ENCODE data around the gene VDAC2. TPM values are rescaled to one million over a fixed set of nuclear protein-coding genes. Genes with fewer than 3 reads are reported as not detected.

Gene VDAC2
- polyA plus RNA-seq, 1 donor from 2014 or later = 291 TPM

GRCh38 chr10:75180592-75180991 lies 30.0 kb upstream of the VDAC2 start:
- Histone ChIP-seq H3K36me3 (ENCODE audit: insufficient read depth, low read length) (no peaks in the 10 kb centered on the region), H3K27ac (ENCODE audit: low read length) (no peak overlapping the region)

GRCh38 chr10:75181073-75181472 lies 29.5 kb upstream of the VDAC2 start:
- H3K4me3 ChIP-seq (ENCODE audit: low read length) = no peak overlapping the region
- no peaks in the 10 kb centered on the region for H3K79me2 ChIP-seq (replicated peaks; ENCODE audit: insufficient read depth, low read length)
- H3K27me3 ChIP-seq (ENCODE audit: insufficient read depth, low read depth, low read length) = no peaks in the 10 kb centered on the region
- no peak overlapping the region for H3K27ac ChIP-seq (ENCODE audit: low read length)
- H3K9me3 ChIP-seq (ENCODE audit: low read length) = no peaks in the 10 kb centered on the region
- H3K9ac ChIP-seq (ENCODE audit: low read length) = no peak overlapping the region
- no peak overlapping the region for H2AFZ ChIP-seq (ENCODE audit: low read depth, low read length)
- no peaks in the 10 kb centered on the region for H3K9me2 ChIP-seq (ENCODE audit: insufficient read depth, low read length)
- H3F3A ChIP-seq (ENCODE audit: insufficient read depth, low read length, poor library complexity, severe bottlenecking) = no peaks in the 10 kb centered on the region
- H3K36me3 ChIP-seq (ENCODE audit: insufficient read depth, low read length) = no peaks in the 10 kb centered on the region
- H3K4me2 ChIP-seq (ENCODE audit: low read length) = no peak overlapping the region
- H4K20me1 ChIP-seq (ENCODE audit: insufficient read depth) = no peaks in the 10 kb centered on the region
- TF ChIP-seq POLR2AphosphoS5 (IDR thresholded peaks at IDR 0.05) (no peak), TAF1 (IDR thresholded peaks at IDR 0.05; ENCODE audit: low read depth) (no peak), RAD21 (conservative IDR thresholded peaks at IDR 0.05) (no peak), EP300 (conservative IDR thresholded peaks at IDR 0.05; ENCODE audit: poor library complexity, severe bottlenecking) (no peak), REST (IDR thresholded peaks at IDR 0.05; ENCODE audit: borderline replicate concordance) (no peak), MXI1 (conservative IDR thresholded peaks at IDR 0.05; ENCODE audit: poor library complexity, severe bottlenecking) (no peak), EZH2 (IDR thresholded peaks at IDR 0.05; ENCODE audit: borderline replicate concordance, insufficient read depth, low read length, poor library complexity, severe bottlenecking) (no peak)
- TF ChIP-seq, protein P1, sequence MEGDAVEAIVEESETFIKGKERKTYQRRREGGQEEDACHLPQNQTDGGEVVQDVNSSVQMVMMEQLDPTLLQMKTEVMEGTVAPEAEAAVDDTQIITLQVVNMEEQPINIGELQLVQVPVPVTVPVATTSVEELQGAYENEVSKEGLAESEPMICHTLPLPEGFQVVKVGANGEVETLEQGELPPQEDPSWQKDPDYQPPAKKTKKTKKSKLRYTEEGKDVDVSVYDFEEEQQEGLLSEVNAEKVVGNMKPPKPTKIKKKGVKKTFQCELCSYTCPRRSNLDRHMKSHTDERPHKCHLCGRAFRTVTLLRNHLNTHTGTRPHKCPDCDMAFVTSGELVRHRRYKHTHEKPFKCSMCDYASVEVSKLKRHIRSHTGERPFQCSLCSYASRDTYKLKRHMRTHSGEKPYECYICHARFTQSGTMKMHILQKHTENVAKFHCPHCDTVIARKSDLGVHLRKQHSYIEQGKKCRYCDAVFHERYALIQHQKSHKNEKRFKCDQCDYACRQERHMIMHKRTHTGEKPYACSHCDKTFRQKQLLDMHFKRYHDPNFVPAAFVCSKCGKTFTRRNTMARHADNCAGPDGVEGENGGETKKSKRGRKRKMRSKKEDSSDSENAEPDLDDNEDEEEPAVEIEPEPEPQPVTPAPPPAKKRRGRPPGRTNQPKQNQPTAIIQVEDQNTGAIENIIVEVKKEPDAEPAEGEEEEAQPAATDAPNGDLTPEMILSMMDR (IDR thresholded peaks at IDR 0.05; ENCODE audit: poor library complexity, severe bottlenecking) = no peak

More at GRCh38 chr10:75180592-75180991, 30.0 kb upstream of the VDAC2 start:
- Histone ChIP-seq H4K20me1 (ENCODE audit: insufficient read depth) (no peaks in the 10 kb centered on the region), H3K9me2 (ENCODE audit: insufficient read depth, low read length) (no peaks in the 10 kb centered on the region), H3F3A (ENCODE audit: insufficient read depth, low read length, poor library complexity, severe bottlenecking) (no peaks in the 10 kb centered on the region), H3K27me3 (ENCODE audit: insufficient read depth, low read depth, low read length) (no peaks in the 10 kb centered on the region), H3K4me2 (ENCODE audit: low read length) (no peak overlapping the region), H3K4me3 (ENCODE audit: low read length) (no peak overlapping the region), H3K9ac (ENCODE audit: low read length) (no peak overlapping the region), H3K9me3 (ENCODE audit: low read length) (no peaks in the 10 kb centered on the region), H2AFZ (ENCODE audit: low read depth, low read length) (no peak overlapping the region), H3K79me2 (replicated peaks; ENCODE audit: insufficient read depth, low read length) (no peaks in the 10 kb centered on the region)
- TF ChIP-seq TAF1 (IDR thresholded peaks at IDR 0.05; ENCODE audit: low read depth) = no peak
- no peak for TF ChIP-seq POLR2AphosphoS5 (IDR thresholded peaks at IDR 0.05)
- no peak for TF ChIP-seq SMC3 (conservative IDR thresholded peaks at IDR 0.05; ENCODE audit: poor library complexity)
- TF ChIP-seq, protein P1 (IDR thresholded peaks at IDR 0.05; ENCODE audit: poor library complexity, severe bottlenecking) = no peak
- TF ChIP-seq EP300 (conservative IDR thresholded peaks at IDR 0.05; ENCODE audit: poor library complexity, severe bottlenecking) = no peak
- TF ChIP-seq REST (IDR thresholded peaks at IDR 0.05; ENCODE audit: borderline replicate concordance) = no peak
- TF ChIP-seq EZH2 (IDR thresholded peaks at IDR 0.05; ENCODE audit: borderline replicate concordance, insufficient read depth, low read length, poor library complexity, severe bottlenecking) = no peak
- no peak for TF ChIP-seq MXI1 (conservative IDR thresholded peaks at IDR 0.05; ENCODE audit: poor library complexity, severe bottlenecking)
- no peak for TF ChIP-seq RAD21 (conservative IDR thresholded peaks at IDR 0.05)

All from neural cell (in vitro differentiated cells).